ENCODE measurements around the gene SLC38A10.

SLC38A10 gene

GRCh38 chr17:81315885-81316391 is 20.8 kb upstream of the SLC38A10 start:
- no peaks in the 10 kb centered on the region for H3K4me1 ChIP-seq (ENCODE audit: control insufficient read depth in 1 of 2, insufficient read depth in 1 of 2, low read depth in 1 of 2, low read length in 1 of 2)
- no peaks in the 10 kb centered on the region for H3K36me3 ChIP-seq
- H3K4me3 ChIP-seq (ENCODE audit: low read depth in 1 of 2, low read length in 1 of 2), result no peak overlapping the region
- no peaks in the 10 kb centered on the region for H3K27me3 ChIP-seq
- H3K9me3 ChIP-seq, result no peaks in the 10 kb centered on the region
- no peak for TF ChIP-seq CTCF (IDR thresholded peaks at IDR 0.05)
- no peak overlapping the region for H3K27ac ChIP-seq

GRCh38 chr17:81315129-81315884 is 20.2 kb upstream of the SLC38A10 start:
- H3K4me3 ChIP-seq (ENCODE audit: low read depth in 1 of 2, low read length in 1 of 2), result no peak overlapping the region
- H3K36me3 ChIP-seq, result no peaks in the 10 kb centered on the region
- H3K27ac ChIP-seq, result no peak overlapping the region
- H3K9me3 ChIP-seq, result no peaks in the 10 kb centered on the region
- H3K27me3 ChIP-seq, result no peaks in the 10 kb centered on the region
- no peak for TF ChIP-seq CTCF (IDR thresholded peaks at IDR 0.05)
- H3K4me1 ChIP-seq (ENCODE audit: control insufficient read depth in 1 of 2, insufficient read depth in 1 of 2, low read depth in 1 of 2, low read length in 1 of 2), result no peaks in the 10 kb centered on the region

GRCh38 chr17:81314398-81315081 is 19.4 kb upstream of the SLC38A10 start:
- Histone ChIP-seq H3K4me3 (ENCODE audit: low read depth in 1 of 2, low read length in 1 of 2) (no peak overlapping the region), H3K27ac (no peak overlapping the region), H3K27me3 (no peaks in the 10 kb centered on the region), H3K9me3 (no peaks in the 10 kb centered on the region), H3K36me3 (no peaks in the 10 kb centered on the region), H3K4me1 (ENCODE audit: control insufficient read depth in 1 of 2, insufficient read depth in 1 of 2, low read depth in 1 of 2, low read length in 1 of 2) (peaks cover 0 to 6% of the 10 kb centered on the region in 2 experiments)
- no peak for TF ChIP-seq CTCF (IDR thresholded peaks at IDR 0.05)

GRCh38 chr17:81313776-81314397 is 18.8 kb upstream of the SLC38A10 start:
- Histone ChIP-seq H3K4me3 (ENCODE audit: low read depth in 1 of 2, low read length in 1 of 2) (no peak overlapping the region), H3K4me1 (ENCODE audit: control insufficient read depth in 1 of 2, insufficient read depth in 1 of 2, low read depth in 1 of 2, low read length in 1 of 2) (peaks cover 4 to 13% of the 10 kb centered on the region in 2 experiments), H3K36me3 (no peaks in the 10 kb centered on the region), H3K9me3 (no peaks in the 10 kb centered on the region), H3K27ac (no peak overlapping the region), H3K27me3 (no peaks in the 10 kb centered on the region)
- no peak for TF ChIP-seq CTCF (IDR thresholded peaks at IDR 0.05)

GRCh38 chr17:81312624-81313325 is 17.7 kb upstream of the SLC38A10 start:
- no peak overlapping the region for H3K27ac ChIP-seq
- H3K27me3 ChIP-seq, result no peaks in the 10 kb centered on the region
- H3K9me3 ChIP-seq, result no peaks in the 10 kb centered on the region
- no peak for TF ChIP-seq CTCF (IDR thresholded peaks at IDR 0.05)
- no peaks in the 10 kb centered on the region for H3K36me3 ChIP-seq
- H3K4me3 ChIP-seq (ENCODE audit: low read depth in 1 of 2, low read length in 1 of 2), result no peak overlapping the region
- peaks cover 8 to 15% of the 10 kb centered on the region in 2 experiments for H3K4me1 ChIP-seq (ENCODE audit: control insufficient read depth in 1 of 2, insufficient read depth in 1 of 2, low read depth in 1 of 2, low read length in 1 of 2)
